ENCODE results near the gene SFTPA2.

DNA sequence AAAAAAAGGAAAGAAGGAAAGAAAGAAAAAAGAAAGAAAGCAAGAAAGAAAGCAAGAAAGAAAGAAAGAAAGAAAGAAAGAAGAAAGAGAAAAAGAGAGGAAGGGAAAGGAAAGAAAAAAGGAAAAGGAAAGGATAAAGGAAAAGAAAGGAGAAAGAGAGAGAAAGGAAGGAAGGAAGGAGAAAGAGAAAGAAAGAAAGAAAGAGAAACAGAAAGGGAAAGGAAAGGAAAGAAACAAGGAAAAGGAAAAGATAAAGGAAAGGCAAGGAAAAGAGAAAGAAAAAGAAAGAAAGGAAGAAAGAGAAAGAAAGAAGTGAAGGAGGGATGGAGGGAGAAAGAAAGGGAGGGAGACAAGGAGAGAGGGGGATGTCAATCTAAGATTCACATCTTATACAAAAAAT lies 20.8 kb upstream of the SFTPA2 start:
- TF ChIP-seq, protein P1, sequence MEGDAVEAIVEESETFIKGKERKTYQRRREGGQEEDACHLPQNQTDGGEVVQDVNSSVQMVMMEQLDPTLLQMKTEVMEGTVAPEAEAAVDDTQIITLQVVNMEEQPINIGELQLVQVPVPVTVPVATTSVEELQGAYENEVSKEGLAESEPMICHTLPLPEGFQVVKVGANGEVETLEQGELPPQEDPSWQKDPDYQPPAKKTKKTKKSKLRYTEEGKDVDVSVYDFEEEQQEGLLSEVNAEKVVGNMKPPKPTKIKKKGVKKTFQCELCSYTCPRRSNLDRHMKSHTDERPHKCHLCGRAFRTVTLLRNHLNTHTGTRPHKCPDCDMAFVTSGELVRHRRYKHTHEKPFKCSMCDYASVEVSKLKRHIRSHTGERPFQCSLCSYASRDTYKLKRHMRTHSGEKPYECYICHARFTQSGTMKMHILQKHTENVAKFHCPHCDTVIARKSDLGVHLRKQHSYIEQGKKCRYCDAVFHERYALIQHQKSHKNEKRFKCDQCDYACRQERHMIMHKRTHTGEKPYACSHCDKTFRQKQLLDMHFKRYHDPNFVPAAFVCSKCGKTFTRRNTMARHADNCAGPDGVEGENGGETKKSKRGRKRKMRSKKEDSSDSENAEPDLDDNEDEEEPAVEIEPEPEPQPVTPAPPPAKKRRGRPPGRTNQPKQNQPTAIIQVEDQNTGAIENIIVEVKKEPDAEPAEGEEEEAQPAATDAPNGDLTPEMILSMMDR (IDR thresholded peaks at IDR 0.05), result no peak
- TF ChIP-seq POLR2A (IDR thresholded peaks at IDR 0.05), result no peak
- no peak for TF ChIP-seq POLR2AphosphoS5 (IDR thresholded peaks at IDR 0.05; ENCODE audit: insufficient read depth in 1 of 2, low read depth in 1 of 2)

All from vagina (tissue), 2 donors.